Smooth muscle cell (in vitro differentiated cells): ENCODE data around the gene GRAMD4. TPM values are rescaled to one million over a fixed set of nuclear protein-coding genes. Genes with fewer than 3 reads are reported as not detected.

Source experiments
- DNase-seq: peaks from one replicate; lab custom pipeline; 2025; ENCODE audit not compliant: unreplicated experiment; lab: John Stamatoyannopoulos, UW
- H2AFZ ChIP-seq: fragments of 200-600 bp; sonication (generic); 2 replicates; pipeline ENCODE4 v1.6.0; 2016; ENCODE audit warnings: antibody characterized with exemption, low read depth, mild to moderate bottlenecking
- H3F3A ChIP-seq: fragments of 200-600 bp; sonication (generic); 2 replicates; pipeline ENCODE4 v1.6.0; 2017; ENCODE audit warnings: antibody characterized with exemption, low read depth
- H3K27ac ChIP-seq: fragments of 200-600 bp; sonication (generic); 2 replicates; pipeline ENCODE4 v1.5.1; 2016; ENCODE audit warnings: low read depth, mild to moderate bottlenecking
- H3K27me3 ChIP-seq: fragments of 200-600 bp; sonication (generic); 2 replicates; pipeline ENCODE4 v1.6.1; 2016; ENCODE audit warnings: low read depth, mild to moderate bottlenecking
- H3K36me3 ChIP-seq: fragments of 200-600 bp; sonication (generic); 2 replicates; pipeline ENCODE4 v1.5.1; 2016; ENCODE audit warnings: low read depth
- H3K4me1 ChIP-seq: fragments of 200-600 bp; sonication (generic); 2 replicates; pipeline ENCODE4 v1.5.1; 2016; ENCODE audit warnings: low read depth
- H3K4me2 ChIP-seq: fragments of 200-600 bp; sonication (generic); 2 replicates; pipeline ENCODE4 v1.6.0; 2016; ENCODE audit warnings: mild to moderate bottlenecking
- H3K4me3 ChIP-seq: fragments of 200-600 bp; sonication (generic); 2 replicates; pipeline ENCODE4 v1.5.1; 2016; ENCODE audit warnings: mild to moderate bottlenecking
- H3K79me2 ChIP-seq: fragments of 200-600 bp; sonication (generic); 2 replicates; pipeline ENCODE4 v1.6.0; 2016; ENCODE audit warnings: low read depth, mild to moderate bottlenecking
- H3K9ac ChIP-seq: fragments of 200-600 bp; sonication (generic); 2 replicates; pipeline ENCODE4 v1.6.0; 2016; ENCODE audit warnings: low read depth
- H3K9me3 ChIP-seq: fragments of 200-600 bp; sonication (generic); replicated peaks from 2 replicates; pipeline ENCODE4 v1.5.1; 2016; ENCODE audit warnings: low read depth
- H4K20me1 ChIP-seq: fragments of 200-600 bp; sonication (generic); 2 replicates; pipeline ENCODE4 v1.6.0; 2016; ENCODE audit warnings: low read depth
- CTCF ChIP-seq: fragments of 200-600 bp; sonication (generic); IDR thresholded peaks from 2 replicates; pipeline ENCODE4 v1.5.1; 2017; ENCODE audit warnings: borderline replicate concordance, mild to moderate bottlenecking, antibody characterized with exemption; ENCODE audit not compliant: insufficient read depth, poor library complexity, severe bottlenecking
- WGBS: methylation state at CpG from one replicate; pipeline ENCODE4 v1.1.7; 2016; ENCODE audit warnings: low lambda C conversion rate; 5-methylcytosine and 5-hydroxymethylcytosine counted together
- polyA plus RNA-seq: library from polyadenylated mRNA; unstranded; fragments of >200 nt; fragmentation: Nextera tagmentation; extraction: Ambion mirVana; gene quantifications from 2 replicates; pipeline ENCODE4 v1.2.1, GENCODE V29; 2016
- total RNA-seq: library from RNA; depleted of rRNA; stranded (reverse); fragments of >200 nt; gene quantifications from 2 replicates; pipeline ENCODE4 v1.2.3, GENCODE V29; 2014

The GRAMD4 gene
- total and polyA plus RNA-seq, 2 experiments from 2014 or later: 14.5 to 16.6 TPM

- Histone ChIP-seq H3F3A (no peaks in the 10 kb centered on the region), H3K4me3 (no peak overlapping the region), H2AFZ (no peak overlapping the region), H3K4me1 (peaks cover 9% of the 10 kb centered on the region), H4K20me1 (peaks cover 90% of the 10 kb centered on the region), H3K9ac (no peak overlapping the region), H3K27ac (no peak overlapping the region), H3K27me3 (no peaks in the 10 kb centered on the region), H3K4me2 (no peak overlapping the region), H3K9me3 (no peaks in the 10 kb centered on the region), H3K79me2 (peaks cover 13% of the 10 kb centered on the region), H3K36me3 (no peaks in the 10 kb centered on the region)
- no peak for TF ChIP-seq CTCF
- WGBS: 85% methylated on average over 12 of the region's 12 CpGs
- no peak for DNase-seq
Observed at GRCh38 chr22:46586123-46586519, 34.1 kb upstream of the GRAMD4 start.

GRCh38 chr22:46586531-46587011 lies 33.6 kb upstream of the GRAMD4 start:
- 85% methylated on average over 12 of the region's 12 CpGs for WGBS
- no peak for TF ChIP-seq CTCF
- no peak overlapping the region for H3K9ac ChIP-seq

GRCh38 chr22:46587061-46587460 lies 33.1 kb upstream of the GRAMD4 start:
- Histone ChIP-seq H3K79me2 (peaks cover 5% of the 10 kb centered on the region), H4K20me1 (peaks cover 86% of the 10 kb centered on the region), H3K27ac (no peak overlapping the region), H3K4me3 (no peak overlapping the region), H3F3A (no peaks in the 10 kb centered on the region), H3K4me2 (no peak overlapping the region), H3K36me3 (no peaks in the 10 kb centered on the region), H3K27me3 (no peaks in the 10 kb centered on the region), H2AFZ (no peak overlapping the region), H3K9ac (no peak overlapping the region), H3K4me1 (peaks cover 9% of the 10 kb centered on the region), H3K9me3 (no peaks in the 10 kb centered on the region)
- no peak for TF ChIP-seq CTCF
- no peak for DNase-seq
- WGBS: 94% methylated on average over 9 of the region's 9 CpGs

More at GRCh38 chr22:46586531-46587011, 33.6 kb upstream of the GRAMD4 start:
- peaks cover 9% of the 10 kb centered on the region for H3K4me1 ChIP-seq
- H2AFZ ChIP-seq: no peak overlapping the region
- H3K27me3 ChIP-seq: no peaks in the 10 kb centered on the region
- no peak overlapping the region for H3K4me3 ChIP-seq
- no peaks in the 10 kb centered on the region for H3F3A ChIP-seq
- H3K27ac ChIP-seq: no peak overlapping the region
- DNase-seq: no peak
- peaks cover 8% of the 10 kb centered on the region for H3K79me2 ChIP-seq
- H3K4me2 ChIP-seq: no peak overlapping the region
- H4K20me1 ChIP-seq: peaks cover 89% of the 10 kb centered on the region
- H3K36me3 ChIP-seq: no peaks in the 10 kb centered on the region
- no peaks in the 10 kb centered on the region for H3K9me3 ChIP-seq

GRCh38 chr22:46587492-46588278 lies 32.5 kb upstream of the GRAMD4 start:
- DNase-seq: no peak
- H3K27ac ChIP-seq: no peak overlapping the region
- H3K4me3 ChIP-seq: no peak overlapping the region
- WGBS: 91% methylated on average over 20 of the region's 21 CpGs
- no peaks in the 10 kb centered on the region for H3F3A ChIP-seq
- H3K9me3 ChIP-seq: no peaks in the 10 kb centered on the region
- H3K36me3 ChIP-seq: no peaks in the 10 kb centered on the region
- peaks cover 9% of the 10 kb centered on the region for H3K4me1 ChIP-seq
- peaks cover 86% of the 10 kb centered on the region for H4K20me1 ChIP-seq
- H3K9ac ChIP-seq: no peak overlapping the region
- no peak overlapping the region for H2AFZ ChIP-seq
- TF ChIP-seq CTCF: no peak
- peaks cover 5% of the 10 kb centered on the region for H3K79me2 ChIP-seq
- no peak overlapping the region for H3K4me2 ChIP-seq
- no peaks in the 10 kb centered on the region for H3K27me3 ChIP-seq
